ENCODE data around the gene LPIN3.

- TF ChIP-seq POLR2A (IDR thresholded peaks at IDR 0.05; ENCODE audit: low read depth) (no peak), CTCF (IDR thresholded peaks at IDR 0.05) (no peak), EP300 (IDR thresholded peaks at IDR 0.05) (no peak), POLR2AphosphoS5 (IDR thresholded peaks at IDR 0.05) (peak; percentile 53 to 57)
Observed at GRCh38 chr20:41392871-41393704, 52.5 kb downstream of the LPIN3 start.
